ENCODE data around the gene PLCB3.

PLCB3 gene

DNA sequence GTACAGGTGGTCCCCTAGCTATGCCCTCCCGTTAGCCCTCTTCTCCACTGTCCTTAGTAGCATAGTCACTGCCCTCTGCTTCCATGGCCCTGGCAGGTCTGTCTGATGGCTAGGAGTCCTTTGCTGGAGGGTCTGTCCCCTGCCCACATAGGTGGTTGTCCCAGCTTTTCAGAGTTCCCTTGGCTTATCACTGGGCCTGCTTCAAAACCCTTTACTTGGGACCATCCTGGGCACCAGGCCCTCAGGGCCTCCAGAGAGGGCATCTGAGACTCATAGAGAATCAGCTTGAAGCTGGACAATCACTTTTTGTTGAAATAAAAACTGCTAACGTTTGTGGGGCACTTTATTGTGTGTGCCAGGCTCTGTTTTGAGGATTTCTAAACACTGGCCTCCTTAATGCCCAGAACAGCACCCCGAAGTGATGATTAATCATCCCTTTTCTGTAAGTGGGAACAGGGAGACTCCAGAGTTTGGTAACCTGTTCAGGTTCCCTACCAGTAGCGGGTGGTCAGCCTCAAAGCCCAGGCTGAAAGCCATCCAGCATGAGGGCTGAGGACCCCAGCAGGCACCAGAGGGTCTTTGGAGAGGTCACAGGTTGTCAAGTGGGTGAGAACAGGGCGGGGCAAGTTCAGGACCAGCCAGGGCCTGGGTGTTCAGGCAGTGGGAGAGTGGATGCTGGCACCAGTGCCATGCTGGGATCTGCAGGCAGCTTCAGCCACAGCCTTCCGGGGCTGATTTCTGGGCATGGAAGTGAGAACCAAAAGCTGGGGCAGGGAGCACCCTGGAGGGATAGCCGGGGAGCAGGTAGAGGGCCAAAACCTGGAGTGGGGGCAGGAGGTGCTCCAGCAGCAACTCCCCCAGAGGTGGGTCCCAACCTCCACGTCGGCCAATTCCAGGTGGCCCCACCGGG is 39.3 kb downstream of the PLCB3 start:
- in situ Hi-C loops (cut with MboI; ENCODE audit: low sequenced_read_pairs, unreplicated experiment) = loop anchor here (25.0 kb wide), 1 partner anchor 303 kb away; the partner anchor contains the start of gene OTUB1
- TF ChIP-seq, protein P1, sequence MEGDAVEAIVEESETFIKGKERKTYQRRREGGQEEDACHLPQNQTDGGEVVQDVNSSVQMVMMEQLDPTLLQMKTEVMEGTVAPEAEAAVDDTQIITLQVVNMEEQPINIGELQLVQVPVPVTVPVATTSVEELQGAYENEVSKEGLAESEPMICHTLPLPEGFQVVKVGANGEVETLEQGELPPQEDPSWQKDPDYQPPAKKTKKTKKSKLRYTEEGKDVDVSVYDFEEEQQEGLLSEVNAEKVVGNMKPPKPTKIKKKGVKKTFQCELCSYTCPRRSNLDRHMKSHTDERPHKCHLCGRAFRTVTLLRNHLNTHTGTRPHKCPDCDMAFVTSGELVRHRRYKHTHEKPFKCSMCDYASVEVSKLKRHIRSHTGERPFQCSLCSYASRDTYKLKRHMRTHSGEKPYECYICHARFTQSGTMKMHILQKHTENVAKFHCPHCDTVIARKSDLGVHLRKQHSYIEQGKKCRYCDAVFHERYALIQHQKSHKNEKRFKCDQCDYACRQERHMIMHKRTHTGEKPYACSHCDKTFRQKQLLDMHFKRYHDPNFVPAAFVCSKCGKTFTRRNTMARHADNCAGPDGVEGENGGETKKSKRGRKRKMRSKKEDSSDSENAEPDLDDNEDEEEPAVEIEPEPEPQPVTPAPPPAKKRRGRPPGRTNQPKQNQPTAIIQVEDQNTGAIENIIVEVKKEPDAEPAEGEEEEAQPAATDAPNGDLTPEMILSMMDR (IDR thresholded peaks at IDR 0.05; ENCODE audit: borderline replicate concordance, control extremely low read depth, extremely low read depth, insufficient read depth, missing control alignments) = no peak
- DNase-seq (ENCODE audit: low spot score) = no peak

DNA sequence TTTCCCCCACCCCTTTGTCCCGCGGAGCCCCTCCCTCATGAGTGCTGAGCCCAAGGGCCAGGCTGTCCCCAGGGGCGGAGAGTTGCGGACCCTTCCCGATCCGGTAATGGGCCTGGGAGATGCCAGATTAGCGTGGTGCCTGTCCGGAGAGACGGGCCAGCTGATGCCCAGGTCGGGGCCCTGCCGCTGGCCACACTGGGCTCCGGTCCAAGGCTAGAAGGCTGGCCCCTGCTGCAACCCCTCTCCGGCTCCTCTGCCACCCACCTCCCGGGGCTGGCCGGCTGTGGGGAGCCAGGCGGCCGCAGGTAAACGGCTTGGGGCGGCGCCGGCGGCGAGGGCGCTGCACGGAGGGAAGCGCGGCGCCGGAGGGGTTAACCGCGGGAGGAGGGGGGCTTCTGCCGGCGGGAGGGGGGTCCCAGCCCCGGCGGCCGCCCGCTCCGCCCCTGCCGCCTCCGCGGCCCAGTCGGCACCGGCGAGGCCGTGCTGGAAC is 40.0 kb downstream of the PLCB3 start, which contains the start of gene KCNK4:
Gene KCNK4, plus strand, starts transcription at position 41 of the 490 bp plus-strand sequence. CDS start 1,717 bp downstream, outside the sequence.
- in situ Hi-C loops (cut with MboI; ENCODE audit: low sequenced_read_pairs, unreplicated experiment) = loop anchor here (25.0 kb wide), 1 partner anchor 304 kb away; the partner anchor contains the start of gene OTUB1
- TF ChIP-seq, protein P1 (IDR thresholded peaks at IDR 0.05; ENCODE audit: borderline replicate concordance, control extremely low read depth, extremely low read depth, insufficient read depth, missing control alignments) = no peak
- no peak for DNase-seq (ENCODE audit: low spot score)

DNA sequence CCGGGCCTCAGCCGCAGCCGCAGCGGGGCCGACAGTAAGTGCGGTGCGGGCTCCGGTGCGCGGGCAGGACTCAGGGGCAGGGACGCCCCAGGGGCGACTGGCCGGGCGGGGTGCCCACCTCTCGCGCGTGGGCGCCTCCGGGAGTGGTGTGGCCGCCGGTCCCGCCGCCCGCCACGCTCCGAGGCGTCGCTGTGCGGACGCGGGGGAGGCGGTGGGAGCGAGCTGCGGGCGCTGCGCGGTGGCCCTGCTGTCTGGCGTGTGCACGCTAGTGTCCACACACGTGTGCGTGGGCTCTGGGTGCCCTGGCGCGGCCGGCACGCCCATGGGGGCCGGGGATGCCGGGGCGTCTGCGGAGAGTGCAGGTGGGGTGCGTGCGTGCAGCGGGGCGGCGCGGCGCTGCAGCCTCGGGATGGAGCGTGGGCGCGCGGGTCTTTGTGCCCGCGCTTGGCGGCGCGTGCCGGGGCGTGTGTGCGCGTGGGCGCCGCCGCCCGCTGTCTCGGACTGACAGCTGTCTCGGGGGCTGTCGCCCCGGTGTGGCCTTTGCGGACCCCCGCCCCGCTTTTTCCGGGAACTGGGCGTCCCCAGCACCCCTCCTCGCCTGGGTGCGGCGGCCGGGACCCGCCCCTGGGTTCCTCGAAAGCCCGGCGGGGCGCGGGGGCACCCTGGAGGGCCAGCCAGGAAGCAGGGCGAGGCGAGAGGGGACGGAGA is 40.6 kb downstream of the PLCB3 start:
- in situ Hi-C loops (cut with MboI; ENCODE audit: low sequenced_read_pairs, unreplicated experiment) = loop anchor here (25.0 kb wide), 1 partner anchor 305 kb away; the partner anchor contains the start of gene OTUB1
- TF ChIP-seq, protein P1 (IDR thresholded peaks at IDR 0.05; ENCODE audit: borderline replicate concordance, control extremely low read depth, extremely low read depth, insufficient read depth, missing control alignments) = no peak
- DNase-seq (ENCODE audit: low spot score) = no peak

DNA sequence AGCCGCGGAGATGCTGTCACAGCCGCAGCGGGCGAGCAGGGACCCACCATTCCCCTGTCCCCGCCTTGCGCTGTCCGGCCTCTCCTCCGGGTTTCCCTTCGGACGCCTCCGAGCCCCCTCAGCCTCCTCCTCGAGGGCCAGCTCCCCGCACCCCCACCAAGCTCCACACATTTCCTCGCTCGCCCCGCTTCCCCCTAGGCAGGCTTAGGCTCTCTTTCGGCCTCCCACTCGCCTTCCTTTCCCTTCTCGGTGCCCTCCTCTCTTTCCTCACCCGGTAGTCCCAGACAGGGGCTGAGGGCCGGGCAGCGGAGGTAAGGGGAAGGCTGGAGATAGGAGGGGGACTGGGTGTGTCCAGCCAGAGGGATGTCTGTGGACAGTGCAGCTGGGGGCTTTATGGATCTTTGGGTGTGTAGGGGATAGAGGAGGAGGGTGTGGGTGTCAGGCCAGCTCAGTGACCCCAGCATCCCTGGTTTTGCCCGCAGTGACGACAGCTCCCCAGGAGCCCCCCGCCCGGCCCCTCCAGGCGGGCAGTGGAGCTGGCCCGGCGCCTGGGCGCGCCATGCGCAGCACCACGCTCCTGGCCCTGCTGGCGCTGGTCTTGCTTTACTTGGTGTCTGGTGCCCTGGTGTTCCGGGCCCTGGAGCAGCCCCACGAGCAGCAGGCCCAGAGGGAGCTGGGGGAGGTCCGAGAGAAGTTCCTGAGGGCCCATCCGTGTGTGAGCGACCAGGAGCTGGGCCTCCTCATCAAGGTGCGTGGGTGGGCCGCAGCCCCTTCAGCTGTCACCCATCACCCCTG is 41.3 kb downstream of the PLCB3 start:
- DNase-seq (ENCODE audit: low spot score) = no peak
- TF ChIP-seq, protein P1 (IDR thresholded peaks at IDR 0.05; ENCODE audit: borderline replicate concordance, control extremely low read depth, extremely low read depth, insufficient read depth, missing control alignments) = no peak
- in situ Hi-C loops (cut with MboI; ENCODE audit: low sequenced_read_pairs, unreplicated experiment) = loop anchor here (25.0 kb wide), 1 partner anchor 305 kb away; the partner anchor contains the start of gene OTUB1

DNA sequence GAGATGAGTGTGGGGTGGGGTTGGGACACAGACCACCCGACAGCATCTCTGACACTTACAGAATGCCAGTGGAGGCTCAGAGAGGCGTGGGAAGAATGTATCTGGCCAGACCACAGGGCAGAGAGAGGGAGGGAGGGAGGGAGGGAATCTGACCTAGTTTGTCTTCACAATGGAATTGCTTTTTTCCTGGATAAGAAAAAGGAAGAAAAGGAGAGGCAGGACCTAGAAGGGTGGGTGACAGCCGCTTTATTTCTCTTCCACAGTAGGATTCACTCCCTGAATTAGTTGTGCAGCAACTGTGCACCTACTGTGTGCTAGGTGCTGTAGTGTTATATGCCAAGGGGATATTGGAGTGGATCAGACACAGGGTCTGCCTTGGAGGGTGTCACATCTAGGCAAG is 43.4 kb downstream of the PLCB3 start:
- TF ChIP-seq, protein P1 (IDR thresholded peaks at IDR 0.05; ENCODE audit: borderline replicate concordance, control extremely low read depth, extremely low read depth, insufficient read depth, missing control alignments) = no peak
- in situ Hi-C loops (cut with MboI; ENCODE audit: low sequenced_read_pairs, unreplicated experiment) = loop anchor here (25.0 kb wide), 1 partner anchor 307 kb away; the partner anchor contains the start of gene OTUB1
- DNase-seq (ENCODE audit: low spot score) = no peak

Data from GM13976 (cell line).